ENCODE results near the gene C2CD3. TPM values are rescaled to one million over a fixed set of nuclear protein-coding genes. Genes with fewer than 3 reads are reported as not detected.

The C2CD3 gene
- total RNA-seq, 1 experiment from 2014 or later, result 22.0 TPM

GRCh38 chr11:74001822-74002286 is 168.9 kb downstream of the C2CD3 start:
- Histone ChIP-seq H3K9ac (ENCODE audit: extremely low read depth, insufficient read length, low read length) (no peak overlapping the region), H3K23me2 (ENCODE audit: insufficient read length, low read depth, low read length, poor library complexity, severe bottlenecking) (no peaks in the 10 kb centered on the region), H2BK12ac (ENCODE audit: insufficient read length, low read depth, low read length) (no peak overlapping the region), H3K27ac (ENCODE audit: insufficient read length, low read depth, low read length) (no peak overlapping the region), H4K91ac (ENCODE audit: insufficient read length, low read depth, low read length) (no peak overlapping the region), H3K4me1 (ENCODE audit: insufficient read depth, low read length) (no peaks in the 10 kb centered on the region), H2BK120ac (ENCODE audit: low read depth, low read length, poor library complexity, severe bottlenecking) (no peak overlapping the region), H3T11ph (ENCODE audit: low read length) (no peak overlapping the region), H3K14ac (ENCODE audit: insufficient read depth, low read length) (no peak overlapping the region), H2AK5ac (ENCODE audit: insufficient read length, low read length) (no peak overlapping the region), H3K79me1 (ENCODE audit: insufficient read depth, low read depth, low read length, poor library complexity, severe bottlenecking) (no peaks in the 10 kb centered on the region), H2AFZ (ENCODE audit: low read length) (no peak overlapping the region), H4K20me1 (ENCODE audit: control insufficient read depth, insufficient read depth, insufficient read length) (no peaks in the 10 kb centered on the region), H3K4ac (ENCODE audit: low read depth, low read length) (no peak overlapping the region), H3K27me3 (ENCODE audit: insufficient read depth, low read length) (no peaks in the 10 kb centered on the region), H3K4me2 (ENCODE audit: insufficient read depth, insufficient read length, low read length) (no peak overlapping the region), H3K56ac (ENCODE audit: insufficient read length, low read depth, low read length) (no peak overlapping the region), H2BK15ac (ENCODE audit: low read depth, low read length) (no peak overlapping the region), H4K5ac (ENCODE audit: insufficient read length, low read depth, low read length) (no peak overlapping the region), H4K8ac (replicated peaks; ENCODE audit: insufficient read length, low read depth, low read length) (no peak overlapping the region), H2BK20ac (ENCODE audit: low read depth, low read length, poor library complexity, severe bottlenecking) (no peak overlapping the region), H3K9me3 (ENCODE audit: control insufficient read depth, low read depth, low read length) (no peaks in the 10 kb centered on the region), H3K79me2 (ENCODE audit: insufficient read depth, low read length) (no peaks in the 10 kb centered on the region), H3K18ac (ENCODE audit: insufficient read length, low read depth, low read length) (no peak overlapping the region), H3K23ac (ENCODE audit: insufficient read length, low read depth, low read length) (no peak overlapping the region), H2BK5ac (ENCODE audit: insufficient read length, low read length) (no peak overlapping the region)
- H3K36me3 Mint-ChIP-seq (ENCODE audit: insufficient read depth in 1 of 3, low read depth in 3 of 3), result no peaks in the 10 kb centered on the region; a peak in 1 of 7 replicates
- H3K9me3 Mint-ChIP-seq, result no peaks in the 10 kb centered on the region
- no peak overlapping the region for H3K4me3 Mint-ChIP-seq
- no peak for DNase-seq
- peaks cover 11 to 18% of the 10 kb centered on the region in 2 experiments for H3K4me1 Mint-ChIP-seq
- no peak overlapping the region for H3K27ac Mint-ChIP-seq
- TF ChIP-seq CTCF (conservative IDR thresholded peaks at IDR 0.05), result no peak
- no peaks in the 10 kb centered on the region; the same call in 1 of the 2 replicates for H3K27me3 Mint-ChIP-seq (ENCODE audit: low read depth)
- WGBS (ENCODE audit: extremely low coverage, insufficient read length, low lambda C conversion rate), result no CpG with 5 or more reads among the region's 7 CpGs

Measured in H9 (cell line).